ENCODE results near the gene FBXO27. TPM values are rescaled to one million over a fixed set of nuclear protein-coding genes. Genes with fewer than 3 reads are reported as not detected.

Gene FBXO27
- total RNA-seq, 4 donors from 2014 or later, result 1.2 to 12.4 (median 3.6) TPM

DNA sequence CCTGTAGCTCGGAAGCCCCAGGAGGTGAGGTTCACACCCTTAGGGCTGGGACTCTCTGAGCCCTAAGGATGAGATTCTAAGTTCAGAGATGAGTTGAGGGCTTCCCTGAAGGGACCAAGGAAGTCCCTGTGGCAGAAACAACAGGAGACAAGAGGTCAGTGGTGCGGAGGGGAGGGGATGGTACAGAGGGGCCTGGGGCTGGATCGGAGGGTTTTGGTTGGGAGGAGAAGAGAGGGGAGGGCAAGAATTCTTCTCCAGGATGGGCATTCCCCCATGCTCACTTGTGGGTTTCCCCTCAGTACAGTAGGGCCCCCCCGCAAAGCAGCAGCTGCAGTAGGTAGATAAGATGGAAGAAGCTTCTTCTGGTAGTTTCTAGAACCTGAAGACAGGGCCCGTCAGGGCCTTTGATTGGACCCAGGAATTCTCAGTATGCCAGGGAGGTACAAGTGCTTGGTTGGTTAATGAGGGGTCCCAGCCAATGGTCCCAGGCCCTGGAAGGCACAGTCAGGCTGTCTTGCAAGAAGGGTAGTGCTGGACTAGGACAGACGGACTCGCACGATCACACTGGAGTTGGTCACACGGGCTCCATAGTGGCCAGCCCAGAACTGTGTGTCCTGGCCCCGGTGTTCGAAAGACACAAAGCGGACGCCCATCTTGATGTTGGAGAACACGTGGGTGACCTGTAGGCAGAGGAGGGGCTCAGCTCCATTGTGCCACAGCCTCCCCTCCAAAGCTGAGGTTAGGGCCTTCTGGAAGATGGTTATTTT, 7.3 kb downstream of the FBXO27 start:
- TF ChIP-seq, protein P1, sequence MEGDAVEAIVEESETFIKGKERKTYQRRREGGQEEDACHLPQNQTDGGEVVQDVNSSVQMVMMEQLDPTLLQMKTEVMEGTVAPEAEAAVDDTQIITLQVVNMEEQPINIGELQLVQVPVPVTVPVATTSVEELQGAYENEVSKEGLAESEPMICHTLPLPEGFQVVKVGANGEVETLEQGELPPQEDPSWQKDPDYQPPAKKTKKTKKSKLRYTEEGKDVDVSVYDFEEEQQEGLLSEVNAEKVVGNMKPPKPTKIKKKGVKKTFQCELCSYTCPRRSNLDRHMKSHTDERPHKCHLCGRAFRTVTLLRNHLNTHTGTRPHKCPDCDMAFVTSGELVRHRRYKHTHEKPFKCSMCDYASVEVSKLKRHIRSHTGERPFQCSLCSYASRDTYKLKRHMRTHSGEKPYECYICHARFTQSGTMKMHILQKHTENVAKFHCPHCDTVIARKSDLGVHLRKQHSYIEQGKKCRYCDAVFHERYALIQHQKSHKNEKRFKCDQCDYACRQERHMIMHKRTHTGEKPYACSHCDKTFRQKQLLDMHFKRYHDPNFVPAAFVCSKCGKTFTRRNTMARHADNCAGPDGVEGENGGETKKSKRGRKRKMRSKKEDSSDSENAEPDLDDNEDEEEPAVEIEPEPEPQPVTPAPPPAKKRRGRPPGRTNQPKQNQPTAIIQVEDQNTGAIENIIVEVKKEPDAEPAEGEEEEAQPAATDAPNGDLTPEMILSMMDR (IDR thresholded peaks at IDR 0.05), result no peak
- no peak for TF ChIP-seq POLR2A (IDR thresholded peaks at IDR 0.05)
- no peak overlapping the region for H3K27ac ChIP-seq
- DNase-seq, result no peak
- no peaks in the 10 kb centered on the region for H3K9me3 ChIP-seq
- no peaks in the 10 kb centered on the region for H3K4me1 ChIP-seq
- no peaks in the 10 kb centered on the region for H3K27me3 ChIP-seq
- no peaks in the 10 kb centered on the region for H3K36me3 ChIP-seq
- no peak overlapping the region for H3K4me3 ChIP-seq

DNA sequence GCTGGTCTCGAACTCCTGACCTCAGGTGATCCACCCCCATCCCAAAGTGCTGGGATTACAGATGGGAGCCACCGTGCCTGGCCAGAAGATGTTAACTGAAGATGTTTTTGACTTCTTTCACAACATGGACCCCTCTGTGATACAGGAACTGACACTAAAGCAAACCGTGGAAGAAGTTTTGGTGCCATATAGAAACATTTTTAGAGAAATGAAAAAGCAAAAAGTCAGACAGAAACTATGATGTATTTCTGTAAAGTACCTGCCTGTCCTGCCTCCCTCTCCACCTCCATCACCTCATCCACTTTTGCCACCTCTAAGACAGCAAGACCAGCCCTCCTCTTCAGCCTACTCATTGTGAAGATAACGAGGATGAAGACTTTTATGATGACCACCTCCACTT, 11.3 kb downstream of the FBXO27 start:
- no peak overlapping the region for H3K27ac ChIP-seq
- H3K4me1 ChIP-seq, result no peaks in the 10 kb centered on the region
- H3K9me3 ChIP-seq, result peaks cover 0 to 5% (median 0%) of the 10 kb centered on the region in 4 donors
- TF ChIP-seq POLR2A (IDR thresholded peaks at IDR 0.05), result no peak
- TF ChIP-seq, protein P1 (IDR thresholded peaks at IDR 0.05), result no peak
- H3K36me3 ChIP-seq, result no peaks in the 10 kb centered on the region
- H3K4me3 ChIP-seq, result no peak overlapping the region
- DNase-seq, result no peak
- no peaks in the 10 kb centered on the region for H3K27me3 ChIP-seq

DNA sequence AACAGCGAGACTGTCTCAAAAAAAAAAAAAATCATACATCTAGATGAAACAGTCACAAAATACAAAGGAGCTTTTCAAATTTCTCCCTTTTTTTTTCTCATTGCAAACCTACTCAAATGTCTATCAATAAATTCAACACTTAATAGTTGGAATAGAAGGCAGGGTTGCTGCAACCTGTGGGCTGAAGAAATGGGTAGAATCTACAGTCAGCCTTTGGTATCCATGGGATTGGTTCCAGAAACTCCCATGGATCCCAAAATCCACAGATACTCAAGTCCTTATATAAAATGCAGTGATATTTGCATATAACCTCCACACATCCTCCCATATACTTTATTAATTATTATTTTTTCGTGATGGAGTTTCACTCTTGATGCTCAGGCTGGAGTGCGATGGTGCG, 14.7 kb downstream of the FBXO27 start:
- no peak for DNase-seq
- Histone ChIP-seq H3K9me3 (peaks cover 0 to 5% (median 0%) of the 10 kb centered on the region in 4 donors), H3K27me3 (no peaks in the 10 kb centered on the region), H3K36me3 (no peaks in the 10 kb centered on the region), H3K4me3 (no peak overlapping the region), H3K27ac (no peak overlapping the region), H3K4me1 (no peaks in the 10 kb centered on the region)
- TF ChIP-seq, protein P1 (IDR thresholded peaks at IDR 0.05), result no peak
- TF ChIP-seq POLR2A (IDR thresholded peaks at IDR 0.05), result no peak

DNA sequence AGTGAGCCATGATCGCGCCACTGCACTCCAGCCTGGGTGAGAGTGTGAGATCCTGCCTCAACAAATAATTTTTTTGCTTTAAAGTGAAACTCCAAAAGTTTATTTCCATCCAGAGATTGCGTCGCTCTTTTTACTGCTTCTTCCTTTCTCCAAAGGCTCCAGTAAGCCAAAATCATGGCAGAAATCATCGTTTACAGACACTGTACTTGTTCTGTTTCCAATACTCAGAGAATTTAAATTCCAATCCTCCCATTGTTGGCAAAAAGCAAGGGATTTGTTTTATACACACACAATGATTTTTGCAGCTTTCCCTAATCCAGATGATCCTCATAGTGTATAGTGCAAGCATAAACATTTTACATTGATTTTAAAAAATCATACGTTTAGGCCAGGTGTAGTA, 15.3 kb downstream of the FBXO27 start:
- Histone ChIP-seq H3K4me3 (no peak overlapping the region), H3K27ac (no peak overlapping the region), H3K27me3 (no peaks in the 10 kb centered on the region), H3K36me3 (no peaks in the 10 kb centered on the region), H3K9me3 (peaks cover 0 to 5% (median 0%) of the 10 kb centered on the region in 4 donors), H3K4me1 (no peaks in the 10 kb centered on the region)
- DNase-seq, result no peak
- TF ChIP-seq, protein P1 (IDR thresholded peaks at IDR 0.05), result no peak
- no peak for TF ChIP-seq POLR2A (IDR thresholded peaks at IDR 0.05)

DNA sequence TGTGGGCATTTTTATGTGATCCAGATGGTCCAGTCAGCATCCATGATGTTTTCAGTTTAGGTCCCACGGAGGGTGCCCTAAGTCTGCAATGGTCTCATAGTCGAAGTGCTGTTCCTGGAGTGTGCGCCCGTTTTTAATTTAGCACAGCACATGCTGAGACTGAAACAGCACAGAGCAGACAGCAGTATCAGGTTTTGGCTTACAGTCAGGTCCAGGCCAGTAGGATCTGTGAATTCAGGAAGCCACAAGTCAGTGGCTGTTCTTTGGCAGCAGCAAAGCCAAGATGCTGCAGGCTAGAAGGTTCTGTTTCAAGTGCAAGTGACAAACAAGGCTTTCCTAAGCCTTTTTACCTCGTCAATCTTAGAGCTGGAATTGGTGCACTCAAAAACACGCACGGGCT, 18.3 kb downstream of the FBXO27 start:
- Histone ChIP-seq H3K27ac (no peak overlapping the region), H3K4me3 (no peak overlapping the region), H3K4me1 (no peaks in the 10 kb centered on the region), H3K9me3 (no peaks in the 10 kb centered on the region), H3K36me3 (no peaks in the 10 kb centered on the region), H3K27me3 (no peaks in the 10 kb centered on the region)
- TF ChIP-seq, protein P1 (IDR thresholded peaks at IDR 0.05), result no peak
- TF ChIP-seq POLR2A (IDR thresholded peaks at IDR 0.05), result no peak
- no peak for DNase-seq

Measured in Peyer's patch (tissue), 4 donors.